B cell (primary cell): ENCODE measurements around the gene PC. TPM values are rescaled to one million over a fixed set of nuclear protein-coding genes. Genes with fewer than 3 reads are reported as not detected.

Experiments used
- ATAC-seq: fragments of 200-7000 bp; cut with Tn5 transposase; one replicate; pipeline ENCODE4 v1.10.0; 2021; ENCODE audit warnings: low read depth, mild to moderate bottlenecking, moderate number of reproducible peaks, moderate library complexity
- CTCF ChIA-PET: fragments of 350-600 bp; sonication (Branson Sonifier 250); formaldehyde crosslinking; loops from one replicate; lab custom pipeline; 2021; ENCODE audit warnings: antibody characterized with exemption, inconsistent platforms; lab: Charles Lee
- POLR2A ChIA-PET: fragments of 350-600 bp; sonication (Branson Sonifier 250); formaldehyde crosslinking; loops from one replicate; lab custom pipeline; 2021; ENCODE audit warnings: antibody characterized with exemption; lab: Charles Lee
- DNase-seq: peaks from one replicate; pipeline ENCODE4 v3.0.0; 2013
- H2AFZ ChIP-seq: 2 replicates; pipeline ENCODE4 v1.6.1; 2012; ENCODE audit warnings: mild to moderate bottlenecking, low read depth, low read length; ENCODE audit not compliant: insufficient read depth, poor library complexity, severe bottlenecking
- H3K27ac ChIP-seq, 2 donors: 1 replicate in 1 of 2; 2 replicates in 1 of 2; pipeline ENCODE4 v1.5.1; 2012 to 2013; ENCODE audit warnings: low read length in 2 of 2, mild to moderate bottlenecking in 2 of 2, moderate library complexity in 1 of 2
- H3K27me3 ChIP-seq, 4 experiments: fragments of 200-600 bp in 1 of 4; sonication (generic) in 1 of 4; replicated peaks in 1 of 4; 1 replicate in 2 of 4; 2 replicates in 2 of 4; pipeline versions ENCODE4 v1.6.1 to v1.7.0; 2013 to 2016; ENCODE audit warnings: low read length in 3 of 4, mild to moderate bottlenecking in 2 of 4, mixed read lengths in 1 of 4, moderate library complexity in 1 of 4; ENCODE audit not compliant: insufficient read depth in 4 of 4, control insufficient read depth in 3 of 4; ENCODE audit errors: control extremely low read depth in 1 of 4
- H3K36me3 ChIP-seq, 2 experiments: replicated peaks in 1 of 2; 1 replicate in 1 of 2; 2 replicates in 1 of 2; pipeline versions ENCODE4 v1.6.1 to v1.7.1; 2013; ENCODE audit warnings: low read length in 1 of 2; ENCODE audit not compliant: insufficient read depth in 2 of 2, control insufficient read depth in 1 of 2; ENCODE audit errors: control extremely low read depth in 1 of 2, extremely low read depth in 1 of 2
- H3K4me1 ChIP-seq, 2 donors: fragments of 200-600 bp in 1 of 2; sonication (generic) in 1 of 2; 1 replicate in 1 of 2; 2 replicates in 1 of 2; pipeline versions ENCODE4 v1.5.1 to v1.6.1; 2013 to 2017; ENCODE audit warnings: low read length in 2 of 2; ENCODE audit not compliant: control insufficient read depth in 2 of 2, insufficient read depth in 2 of 2
- H3K4me2 ChIP-seq: replicated peaks from 2 replicates; pipeline ENCODE3; 2012; ENCODE audit warnings: mild to moderate bottlenecking, low read depth, low read length; ENCODE audit not compliant: poor library complexity, severe bottlenecking
- H3K4me3 ChIP-seq, 5 experiments: fragments of 200-600 bp in 1 of 5; sonication (generic) in 1 of 5; 1 replicate in 3 of 5; 2 replicates in 2 of 5; pipeline versions ENCODE4 v1.5.1 to v1.7.0; 2011 to 2016; ENCODE audit warnings: low read length in 4 of 5, mild to moderate bottlenecking in 4 of 5, low read depth in 2 of 5, control low read depth in 1 of 5, moderate library complexity in 1 of 5; ENCODE audit not compliant: insufficient read depth in 1 of 5; ENCODE audit errors: control extremely low read depth in 1 of 5, extremely low read depth in 1 of 5
- H3K79me2 ChIP-seq: fragments of 200-600 bp; sonication (generic); one replicate; pipeline ENCODE4 v1.6.0; 2016; ENCODE audit warnings: low read length; ENCODE audit not compliant: control insufficient read depth, insufficient read depth
- H3K9ac ChIP-seq: fragments of 200-600 bp; sonication (generic); 2 replicates; pipeline ENCODE4 v1.6.1; 2017; ENCODE audit warnings: mild to moderate bottlenecking, low read length, moderate library complexity
- H3K9me3 ChIP-seq, 3 donors: one replicate each; pipeline versions ENCODE4 v1.6.1 to v1.7.1; 2013; ENCODE audit warnings: low read length in 2 of 3; ENCODE audit not compliant: control insufficient read depth in 2 of 3, insufficient read depth in 1 of 3; ENCODE audit errors: control extremely low read depth in 1 of 3
- H4K20me1 ChIP-seq: 2 replicates; pipeline ENCODE4 v1.6.0; 2012; ENCODE audit warnings: mild to moderate bottlenecking, low read length; ENCODE audit not compliant: insufficient read depth, control insufficient read depth, poor library complexity, severe bottlenecking
- H3K27ac Mint-ChIP-seq: one replicate; pipeline ENCODE4 v1.8.0; 2021; ENCODE audit warnings: mixed read lengths
- H3K27me3 Mint-ChIP-seq: one replicate; pipeline ENCODE4 v1.8.0; 2021; ENCODE audit warnings: mixed read lengths
- H3K4me1 Mint-ChIP-seq: one replicate; pipeline ENCODE4 v1.8.0; 2021; ENCODE audit warnings: mixed read lengths
- H3K4me3 Mint-ChIP-seq: one replicate; pipeline ENCODE4 v1.8.0; 2021; ENCODE audit warnings: mixed read lengths
- H3K9me3 Mint-ChIP-seq: one replicate; pipeline ENCODE4 v1.8.0; 2022; ENCODE audit warnings: mixed read lengths; ENCODE audit not compliant: insufficient read depth
- CTCF ChIP-seq: fragments of 200-600 bp; IDR thresholded peaks from one replicate; pipeline ENCODE4 v1.8.0; 2022; ENCODE audit warnings: antibody characterized with exemption, mild to moderate bottlenecking
- EZH2 ChIP-seq: IDR thresholded peaks from 2 replicates; pipeline ENCODE4 v1.6.1; 2012; ENCODE audit warnings: borderline replicate concordance, low read depth, mild to moderate bottlenecking, moderate library complexity, low read length; ENCODE audit not compliant: insufficient read depth, poor library complexity, severe bottlenecking
- WGBS: methylation state at CpG from one replicate; pipeline ENCODE4 v1.1.5; 2013; ENCODE audit warnings: missing lambda C conversion rate; ENCODE audit not compliant: insufficient coverage; 5-methylcytosine and 5-hydroxymethylcytosine counted together
- intact Hi-C: fragments of 100-400 bp; cut with micrococcal nuclease; formaldehyde crosslinking; loops from one replicate; pipeline ENCODE4 v1.10.0; 2022
- polyA plus RNA-seq: library from polyadenylated mRNA; depleted of rRNA; stranded (reverse); fragments of >200 nt; gene quantifications from 2 replicates; pipeline ENCODE4 v1.2.3, GENCODE V29; 2012
- total RNA-seq, 2 donors: library from RNA; stranded (reverse); fragments of 120-200 nt in 1 of 2; gene quantifications; 1 replicate in 1 of 2; 2 replicates in 1 of 2; pipeline versions ENCODE4 v1.2.3 to v1.2.4, GENCODE V29; 2013 to 2022

The PC gene
- total and polyA plus RNA-seq, 2 donors (not counting 1 experiment from before 2014, with no cell fraction given), result 1.5 to 4.4 TPM

GRCh38 chr11:66856496-66857233 lies 101.5 kb downstream of the PC start, which contains the start of gene LRFN4:
Gene LRFN4, plus strand, starts transcription at chr11:66857064. Its CDS starts 681 bp downstream, at chr11:66857745.
- CTCF ChIA-PET, result interaction anchor here (2.0 kb wide), 2 partner anchors 11 to 178 kb away, joined by 7 to 11 read pairs; partner anchors contain the start of gene RBM4B
- TF ChIP-seq EZH2, result no peak
- TF ChIP-seq CTCF, result no peak
- peaks cover 12% of the 10 kb centered on the region for H3K4me1 Mint-ChIP-seq

More at GRCh38 chr11:66856496-66857233, 101.5 kb downstream of the PC start, which contains the start of gene LRFN4:
- H3K27me3 ChIP-seq, result no peaks in the 10 kb centered on the region
- peak within 1 kb of the TSS; percentile 30 to 74 (median 70) for H3K4me3 ChIP-seq
- DNase-seq (peak; percentile 89), ATAC-seq (peak; percentile 58)
- peak within 1 kb of the TSS; percentile 92 for H3K27ac Mint-ChIP-seq
- H3K27ac ChIP-seq, result peak within 1 kb of the TSS; percentile 65 to 78
- peak within 1 kb of the TSS; percentile 88 for H2AFZ ChIP-seq
- POLR2A ChIA-PET, result interaction anchor here (0.6 to 1.6 kb wide), 5 partner anchors 9 to 178 kb away, joined by 4 to 18 read pairs (median 5); partner anchors contain the start of gene RCE1
- intact Hi-C loops, result loop anchor here (1.0 kb wide), 1 partner anchor 13 kb away; the partner anchor contains the start of gene RCE1
- no peaks in the 10 kb centered on the region for H3K9me3 Mint-ChIP-seq
- no peaks in the 10 kb centered on the region for H3K36me3 ChIP-seq
- no peaks in the 10 kb centered on the region for H3K27me3 Mint-ChIP-seq
- peak within 1 kb of the TSS; percentile 94 for H3K4me3 Mint-ChIP-seq
- no peaks in the 10 kb centered on the region for H4K20me1 ChIP-seq
- H3K4me2 ChIP-seq, result peak within 1 kb of the TSS; percentile 91
- peak within 1 kb of the TSS; percentile 83 for H3K9ac ChIP-seq
- WGBS, result under 1% methylated on average over 103 of the region's 103 CpGs
- H3K9me3 ChIP-seq, result no peaks in the 10 kb centered on the region
- no peaks in the 10 kb centered on the region for H3K79me2 ChIP-seq
- H3K4me1 ChIP-seq, result peaks cover 5 to 19% of the 10 kb centered on the region in 2 donors
